SK-N-SH (cell line): ENCODE measurements around the gene PEPD. TPM values are rescaled to one million over a fixed set of nuclear protein-coding genes. Genes with fewer than 3 reads are reported as not detected.

Experiments used
- CTCF ChIA-PET: fragments of 300-600, 350-600 bp; formaldehyde crosslinking; extraction: SDS; loops from one replicate; lab custom pipeline; 2021; lab: Yijun Ruan, JAX
- POLR2A ChIA-PET: fragments of 350-600 bp; sonication (Branson Sonifier 250); formaldehyde crosslinking; extraction: SDS; loops from one replicate; lab custom pipeline; 2020; ENCODE audit warnings: antibody characterized with exemption, inconsistent platforms; lab: Yijun Ruan, JAX
- DNase-seq: peaks from one replicate; pipeline ENCODE4 v3.0.0; 2012
- H2AFZ ChIP-seq: fragments of 200-600 bp; sonication (generic); 2 replicates; pipeline ENCODE4 v1.8.1; 2016; ENCODE audit warnings: antibody characterized with exemption, mild to moderate bottlenecking, low read depth
- H3F3A ChIP-seq: fragments of 200-600 bp; sonication (generic); replicated peaks from 2 replicates; pipeline ENCODE3; 2016; ENCODE audit warnings: antibody characterized with exemption, mild to moderate bottlenecking; ENCODE audit not compliant: insufficient read depth
- H3K27ac ChIP-seq, 2 experiments: fragments of 200-500 bp in 1 of 2; fragments of 200-600 bp in 1 of 2; sonication (Bioruptor generic) in 1 of 2; sonication (generic), shearing (Covaris generic) in 1 of 2; 2 replicates each; pipeline versions ENCODE4 v1.5.1 to v1.6.1; 2014 to 2016; ENCODE audit warnings: low read depth in 2 of 2, inconsistent platforms in 1 of 2, low read length in 1 of 2, mild to moderate bottlenecking in 1 of 2, mixed read lengths in 1 of 2
- H3K27me3 ChIP-seq: fragments of 200-600 bp; sonication (generic), shearing (Covaris generic); 2 replicates; pipeline ENCODE4 v1.6.1; 2016; ENCODE audit warnings: mixed run types; ENCODE audit not compliant: insufficient read depth
- H3K36me3 ChIP-seq, 2 experiments: fragments of 200-500 bp in 1 of 2; fragments of 200-600 bp in 1 of 2; sonication (Bioruptor generic) in 1 of 2; sonication (generic) in 1 of 2; replicated peaks in 1 of 2; 2 replicates each; pipeline versions ENCODE3 to v1.5.1; 2014 to 2016; ENCODE audit warnings: low read length in 1 of 2, mild to moderate bottlenecking in 1 of 2; ENCODE audit not compliant: insufficient read depth in 2 of 2, control insufficient read depth in 1 of 2
- H3K4me1 ChIP-seq, 2 experiments: fragments of 200-500 bp in 1 of 2; fragments of 200-600 bp in 1 of 2; sonication (Bioruptor generic) in 1 of 2; sonication (generic), shearing (Covaris generic) in 1 of 2; 2 replicates each; pipeline versions ENCODE4 v1.5.1 to v1.6.1; 2014 to 2016; ENCODE audit warnings: low read depth in 1 of 2, low read length in 1 of 2, mixed run types in 1 of 2; ENCODE audit not compliant: insufficient read depth in 2 of 2, control insufficient read depth in 1 of 2
- H3K4me2 ChIP-seq: fragments of 200-600 bp; sonication (generic), shearing (Covaris generic); 2 replicates; pipeline ENCODE4 v1.6.1; 2017; ENCODE audit warnings: mixed run types
- H3K4me3 ChIP-seq, 2 experiments: fragments of 200-500 bp in 1 of 2; fragments of 200-600 bp in 1 of 2; sonication (Bioruptor generic) in 1 of 2; sonication (generic), shearing (Covaris generic) in 1 of 2; 2 replicates each; pipeline versions ENCODE4 v1.5.1 to v1.8.1; 2014 to 2016; ENCODE audit warnings: low read depth in 2 of 2, inconsistent platforms in 1 of 2, low read length in 1 of 2, mild to moderate bottlenecking in 1 of 2, mixed read lengths in 1 of 2, moderate library complexity in 1 of 2
- H3K79me2 ChIP-seq: fragments of 200-600 bp; sonication (generic); 2 replicates; pipeline ENCODE4 v1.8.1; 2017; ENCODE audit warnings: mild to moderate bottlenecking; ENCODE audit not compliant: insufficient read depth
- H3K9ac ChIP-seq: fragments of 200-600 bp; sonication (generic); 2 replicates; pipeline ENCODE4 v1.6.1; 2017; ENCODE audit warnings: mixed run types
- H3K9me2 ChIP-seq: fragments of 200-600 bp; sonication (generic); 2 replicates; pipeline ENCODE4 v1.6.1; 2017; ENCODE audit warnings: mixed run types
- H3K9me3 ChIP-seq: fragments of 200-600 bp; sonication (generic); 2 replicates; pipeline ENCODE4 v1.6.1; 2017; ENCODE audit warnings: mixed run types, mild to moderate bottlenecking, moderate library complexity
- H4K20me1 ChIP-seq: fragments of 200-600 bp; sonication (generic); 2 replicates; pipeline ENCODE4 v1.6.1; 2017; ENCODE audit warnings: mild to moderate bottlenecking, mixed run types; ENCODE audit not compliant: insufficient read depth
- CHD2 ChIP-seq: fragments of 150-350 bp; IDR thresholded peaks from 2 replicates; pipeline ENCODE4 v1.6.1; 2018; ENCODE audit warnings: low read length; ENCODE audit not compliant: partially characterized antibody
- EP300 ChIP-seq, 2 experiments: IDR thresholded peaks; 2 replicates each; pipeline versions ENCODE4 v1.4.0 to v1.6.1; 2012; ENCODE audit warnings: borderline replicate concordance in 1 of 2, low read depth in 1 of 2, low read length in 1 of 2
- EZH2phosphoT487 ChIP-seq: fragments of 200-600 bp; sonication (generic); IDR thresholded peaks from 2 replicates; pipeline ENCODE4 v1.6.1; 2017; ENCODE audit warnings: low read depth, mixed run types, mild to moderate bottlenecking, antibody characterized with exemption, moderate library complexity, borderline replicate concordance
- FOSL2 ChIP-seq: IDR thresholded peaks from 2 replicates; pipeline ENCODE4 v1.4.0; 2012; ENCODE audit warnings: low read depth, mild to moderate bottlenecking, moderate library complexity, borderline replicate concordance
- FOXJ3 ChIP-seq: sonication (generic); formaldehyde crosslinking; IDR thresholded peaks from 2 replicates; pipeline ENCODE4 v1.5.1; 2020; ENCODE audit warnings: mild to moderate bottlenecking, missing genetic modification reagents
- FOXM1 ChIP-seq: IDR thresholded peaks from 2 replicates; pipeline ENCODE4 v1.4.0; 2012; ENCODE audit warnings: low read depth, mild to moderate bottlenecking
- GATA2 ChIP-seq: sonication (generic); formaldehyde crosslinking; IDR thresholded peaks from 2 replicates; pipeline ENCODE4 v1.5.0; 2020; ENCODE audit warnings: mild to moderate bottlenecking, missing genetic modification reagents
- JUND ChIP-seq: IDR thresholded peaks from 2 replicates; pipeline ENCODE4 v1.4.0; 2012
- MAX ChIP-seq: IDR thresholded peaks from 2 replicates; pipeline ENCODE4 v1.4.0; 2012; ENCODE audit warnings: low read depth
- MEF2A ChIP-seq: IDR thresholded peaks from 2 replicates; pipeline ENCODE4 v1.4.0; 2012; ENCODE audit warnings: low read depth, borderline replicate concordance
- MXI1 ChIP-seq: IDR thresholded peaks from 2 replicates; pipeline ENCODE4 v1.6.1; 2012; ENCODE audit warnings: mild to moderate bottlenecking, low read depth, low read length, improper control_type of control experiment
- NRF1 ChIP-seq: IDR thresholded peaks from 2 replicates; pipeline ENCODE4 v1.6.1; 2012; ENCODE audit warnings: low read depth, mild to moderate bottlenecking, low read length
- POLR2AphosphoS5 ChIP-seq: IDR thresholded peaks from 2 replicates; pipeline ENCODE4 v1.6.1; 2012; ENCODE audit warnings: low read depth, low read length
- RCOR1 ChIP-seq: fragments of 150-350 bp; IDR thresholded peaks from 2 replicates; pipeline ENCODE4 v1.6.1; 2017; ENCODE audit warnings: antibody characterized with exemption, low read length
- REST ChIP-seq: IDR thresholded peaks from 2 replicates; pipeline ENCODE4 v1.6.1; 2012; ENCODE audit warnings: mild to moderate bottlenecking, low read depth, low read length, moderate library complexity
- RFX5 ChIP-seq: IDR thresholded peaks from 2 replicates; pipeline ENCODE4 v1.6.1; 2012; ENCODE audit warnings: mild to moderate bottlenecking, improper control_type of control experiment, low read length
- TAF1 ChIP-seq: IDR thresholded peaks from 2 replicates; pipeline ENCODE4 v1.6.1; 2012; ENCODE audit warnings: low read depth, mild to moderate bottlenecking, low read length, moderate library complexity, borderline replicate concordance
- TCF12 ChIP-seq: IDR thresholded peaks from 2 replicates; pipeline ENCODE4 v1.4.0; 2012
- YY1 ChIP-seq: IDR thresholded peaks from 2 replicates; pipeline ENCODE4 v1.4.0; 2012; ENCODE audit warnings: low read depth, mild to moderate bottlenecking
- WGBS: methylation state at CpG from one replicate; pipeline ENCODE4 v1.1.6; 2017; ENCODE audit warnings: low lambda C conversion rate; 5-methylcytosine and 5-hydroxymethylcytosine counted together
- polyA plus RNA-seq, 3 experiments: library from polyadenylated mRNA; depleted of rRNA; stranded (reverse); fragments of >200 nt; gene quantifications; 2 replicates each; pipeline ENCODE4 v1.2.3, GENCODE V29; 2012
- TF ChIP-seq, protein P1 (sequence below): fragments of 200-600 bp; sonication (generic); IDR thresholded peaks from 2 replicates; pipeline ENCODE4 v1.6.1; 2017; ENCODE audit warnings: antibody characterized with exemption, mild to moderate bottlenecking, moderate library complexity

Gene PEPD
- polyA plus RNA-seq, 1 of the 3 experiments (the other 2 are of a cell fraction): 88.9 TPM

DNA sequence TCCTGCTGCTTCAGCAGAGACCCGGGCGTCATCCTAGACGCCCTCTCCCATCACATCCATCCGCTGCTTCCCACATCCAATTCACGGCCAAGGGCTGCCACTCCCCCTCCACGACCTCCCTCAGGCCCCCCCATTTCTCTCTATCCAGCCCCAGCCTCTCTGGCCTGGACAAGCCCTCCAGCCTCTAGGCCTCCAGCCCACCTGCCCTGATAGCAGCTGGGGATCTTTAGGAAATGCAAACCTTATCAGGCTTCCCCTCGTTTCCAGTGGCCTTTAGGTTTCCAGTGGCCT lies 51.6 kb downstream of the PEPD start:
- WGBS: 92% methylated on average over 7 of the region's 7 CpGs
- no peak overlapping the region for H3K4me2 ChIP-seq
- peaks cover 16 to 28% of the 10 kb centered on the region in 2 experiments; a peak in 3 of 4 replicates for H3K4me1 ChIP-seq
- H3K4me3 ChIP-seq: no peak overlapping the region
- H3K36me3 ChIP-seq: no peaks in the 10 kb centered on the region
- no peaks in the 10 kb centered on the region for H3K27me3 ChIP-seq
- TF ChIP-seq MAX (no peak), POLR2AphosphoS5 (no peak), JUND (no peak), FOXM1 (no peak), EP300 (IDR thresholded peaks at IDR 0.05; ENCODE audit: borderline replicate concordance in 1 of 2, low read depth in 1 of 2, low read length in 1 of 2) (no peak), REST (no peak), YY1 (no peak), CHD2 (no peak)
- peaks cover 10% of the 10 kb centered on the region for H3F3A ChIP-seq
- ChIA-PET CTCF (interaction anchor here (0.7 kb wide), 1 partner anchor 152 kb away, joined by 3 read pairs; no protein-coding TSS in a partner anchor), POLR2A (no interaction called here)
- no peak overlapping the region for H3K9ac ChIP-seq
- H4K20me1 ChIP-seq: no peaks in the 10 kb centered on the region
- H2AFZ ChIP-seq: no peak overlapping the region
- no peaks in the 10 kb centered on the region for H3K9me2 ChIP-seq
- no peaks in the 10 kb centered on the region for H3K9me3 ChIP-seq
- no peaks in the 10 kb centered on the region for H3K79me2 ChIP-seq
- no peak for DNase-seq
- H3K27ac ChIP-seq: no peak overlapping the region; a peak in 1 of 4 replicates

DNA sequence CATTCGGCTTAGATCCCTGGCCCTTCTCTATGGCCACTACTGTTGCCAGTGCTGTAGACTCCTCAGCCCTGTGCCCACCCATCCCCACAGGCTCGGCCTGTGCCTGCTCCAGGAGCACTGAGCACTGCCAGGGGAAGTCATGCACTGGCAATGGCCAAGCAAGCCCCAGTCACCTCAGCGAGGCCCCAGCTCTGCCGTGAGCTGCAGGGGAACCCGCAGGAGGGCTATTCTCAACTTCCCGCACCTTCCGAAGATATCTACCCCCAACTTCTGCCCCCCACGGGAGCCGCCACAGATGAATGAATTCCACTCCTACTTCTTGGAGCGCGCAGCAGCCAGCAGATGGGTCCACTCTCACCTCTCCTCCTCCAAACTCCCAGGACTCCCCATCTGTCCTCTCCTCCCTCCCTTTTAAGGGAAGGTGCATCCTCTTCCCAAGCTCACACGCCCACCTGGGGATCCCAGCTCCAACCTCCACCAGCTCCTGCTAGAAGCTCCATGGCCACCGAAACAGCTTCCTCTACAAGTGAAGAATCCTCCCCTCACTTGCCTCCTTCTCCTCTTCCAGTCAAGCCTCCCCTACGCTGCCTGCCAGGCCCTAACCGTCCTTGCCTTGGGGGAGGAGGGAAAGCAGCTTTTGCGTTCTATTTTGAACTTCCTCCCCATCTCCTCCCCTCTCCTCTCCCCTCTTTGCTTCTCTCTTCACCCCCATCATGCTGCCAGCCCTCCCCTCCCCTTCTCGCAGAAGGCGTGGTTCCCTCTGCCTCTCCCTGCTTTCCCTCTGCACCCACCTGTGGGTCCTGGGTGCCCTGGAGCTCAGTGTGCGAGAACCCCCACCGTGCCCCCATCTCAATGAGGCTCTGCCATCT lies 52.2 kb downstream of the PEPD start:
- H4K20me1 ChIP-seq: no peaks in the 10 kb centered on the region
- no peak overlapping the region for H2AFZ ChIP-seq
- H3F3A ChIP-seq: peaks cover 10% of the 10 kb centered on the region
- H3K4me3 ChIP-seq: no peak overlapping the region
- TF ChIP-seq JUND: no peak
- TF ChIP-seq FOSL2: no peak
- TF ChIP-seq NRF1: no peak
- TF ChIP-seq RFX5: no peak
- TF ChIP-seq YY1: no peak
- TF ChIP-seq FOXJ3 (CRISPR knock-in tag): no peak
- no peak for TF ChIP-seq TAF1
- no peak for TF ChIP-seq RCOR1
- TF ChIP-seq CHD2: no peak
- TF ChIP-seq EP300 (IDR thresholded peaks at IDR 0.05; ENCODE audit: borderline replicate concordance in 1 of 2, low read depth in 1 of 2, low read length in 1 of 2): no peak
- TF ChIP-seq MAX: no peak
- no peak for TF ChIP-seq MXI1
- TF ChIP-seq POLR2AphosphoS5: no peak
- TF ChIP-seq TCF12: no peak
- TF ChIP-seq MEF2A: no peak
- no peak for TF ChIP-seq EZH2phosphoT487
- TF ChIP-seq FOXM1: no peak
- TF ChIP-seq GATA2 (CRISPR knock-in tag): no peak
- TF ChIP-seq, protein P1, sequence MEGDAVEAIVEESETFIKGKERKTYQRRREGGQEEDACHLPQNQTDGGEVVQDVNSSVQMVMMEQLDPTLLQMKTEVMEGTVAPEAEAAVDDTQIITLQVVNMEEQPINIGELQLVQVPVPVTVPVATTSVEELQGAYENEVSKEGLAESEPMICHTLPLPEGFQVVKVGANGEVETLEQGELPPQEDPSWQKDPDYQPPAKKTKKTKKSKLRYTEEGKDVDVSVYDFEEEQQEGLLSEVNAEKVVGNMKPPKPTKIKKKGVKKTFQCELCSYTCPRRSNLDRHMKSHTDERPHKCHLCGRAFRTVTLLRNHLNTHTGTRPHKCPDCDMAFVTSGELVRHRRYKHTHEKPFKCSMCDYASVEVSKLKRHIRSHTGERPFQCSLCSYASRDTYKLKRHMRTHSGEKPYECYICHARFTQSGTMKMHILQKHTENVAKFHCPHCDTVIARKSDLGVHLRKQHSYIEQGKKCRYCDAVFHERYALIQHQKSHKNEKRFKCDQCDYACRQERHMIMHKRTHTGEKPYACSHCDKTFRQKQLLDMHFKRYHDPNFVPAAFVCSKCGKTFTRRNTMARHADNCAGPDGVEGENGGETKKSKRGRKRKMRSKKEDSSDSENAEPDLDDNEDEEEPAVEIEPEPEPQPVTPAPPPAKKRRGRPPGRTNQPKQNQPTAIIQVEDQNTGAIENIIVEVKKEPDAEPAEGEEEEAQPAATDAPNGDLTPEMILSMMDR: no peak
- ChIA-PET CTCF (interaction anchor here (0.7 kb wide), 1 partner anchor 153 kb away, joined by 3 read pairs; no protein-coding TSS in a partner anchor), POLR2A (no interaction called here)
- no peak overlapping the region for H3K27ac ChIP-seq
- H3K4me2 ChIP-seq: no peak overlapping the region
- H3K36me3 ChIP-seq: no peaks in the 10 kb centered on the region
- no peak for DNase-seq
- no peaks in the 10 kb centered on the region for H3K9me2 ChIP-seq
- peaks cover 16 to 28% of the 10 kb centered on the region in 2 experiments; a peak in 3 of 4 replicates for H3K4me1 ChIP-seq
- WGBS: 94% methylated on average over 20 of the region's 20 CpGs
- H3K9ac ChIP-seq: no peak overlapping the region
- no peaks in the 10 kb centered on the region for H3K79me2 ChIP-seq
- no peaks in the 10 kb centered on the region for H3K27me3 ChIP-seq
- H3K9me3 ChIP-seq: no peaks in the 10 kb centered on the region
